ENCODE results near the gene SATB2. TPM values are rescaled to one million over a fixed set of nuclear protein-coding genes. Genes with fewer than 3 reads are reported as not detected.

SATB2 gene
- total and polyA plus RNA-seq, 9 donors = 0.92 to 6.3 (median 3.8) TPM

GRCh38 chr2:199444749-199445148 is 13.0 kb downstream of the SATB2 start:
- H3K4me1 ChIP-seq (ENCODE audit: insufficient read depth) = no peaks in the 10 kb centered on the region
- TF ChIP-seq POLR2A (IDR thresholded peaks at IDR 0.05) (no peak), CTCF (IDR thresholded peaks at IDR 0.05) (no peak), EP300 (IDR thresholded peaks at IDR 0.05) (no peak)
- intact Hi-C loops (cut with DNase I) = no loop called here
- no peaks in the 10 kb centered on the region for H3K27me3 ChIP-seq
- no peak overlapping the region for H3K4me3 ChIP-seq
- no peak for DNase-seq
- H3K9me3 ChIP-seq = no peaks in the 10 kb centered on the region
- H3K27ac ChIP-seq = no peak overlapping the region
- no peaks in the 10 kb centered on the region for H3K36me3 ChIP-seq
- 93 to 96% (median 94%) methylated on average over 4 of the region's 4 CpGs for WGBS, 3 donors

- TF ChIP-seq CTCF (IDR thresholded peaks at IDR 0.05) = no peak
- no peak for TF ChIP-seq POLR2A (IDR thresholded peaks at IDR 0.05)
- no peak for TF ChIP-seq EP300 (IDR thresholded peaks at IDR 0.05)
- Histone ChIP-seq H3K27ac (no peak overlapping the region), H3K36me3 (no peaks in the 10 kb centered on the region), H3K4me1 (ENCODE audit: insufficient read depth) (no peaks in the 10 kb centered on the region), H3K4me3 (no peak overlapping the region), H3K27me3 (no peaks in the 10 kb centered on the region), H3K9me3 (no peaks in the 10 kb centered on the region)
- intact Hi-C loops (cut with DNase I) = no loop called here
- DNase-seq = no peak
- WGBS, 3 donors = 34 to 72% (median 61%) methylated on average over 3 of the region's 3 CpGs
These were observed 14.1 kb downstream of the SATB2 start for GRCh38 chr2:199443589-199444130.

DNA sequence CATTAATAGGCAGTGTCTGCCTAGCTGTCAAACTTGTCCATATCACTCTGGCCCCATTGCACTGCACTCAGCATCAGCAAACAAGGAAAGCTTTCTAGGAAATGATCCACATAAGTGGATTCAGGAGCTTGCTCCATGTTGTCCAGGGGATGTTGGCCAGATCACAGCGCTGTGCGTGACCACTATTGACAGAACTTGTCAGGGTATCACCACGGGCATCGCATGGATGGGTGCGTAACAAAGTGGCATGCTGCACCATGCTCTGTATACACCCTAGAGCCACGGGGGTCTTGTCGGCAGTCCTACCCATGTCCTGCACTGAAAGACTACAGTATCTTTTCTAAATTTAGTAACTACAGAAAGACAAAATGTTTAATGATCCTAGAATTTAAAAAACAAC is 15.6 kb downstream of the SATB2 start:
- Histone ChIP-seq H3K4me1 (ENCODE audit: insufficient read depth) (no peaks in the 10 kb centered on the region), H3K4me3 (no peak overlapping the region), H3K27me3 (no peaks in the 10 kb centered on the region), H3K27ac (no peak overlapping the region), H3K9me3 (no peaks in the 10 kb centered on the region), H3K36me3 (no peaks in the 10 kb centered on the region)
- intact Hi-C loops (cut with DNase I) = no loop called here
- DNase-seq = no peak
- TF ChIP-seq CTCF (IDR thresholded peaks at IDR 0.05) = no peak
- no peak for TF ChIP-seq POLR2A (IDR thresholded peaks at IDR 0.05)
- no peak for TF ChIP-seq EP300 (IDR thresholded peaks at IDR 0.05)
- WGBS, 3 donors = 94 to 96% (median 94%) methylated on average over 7 of the region's 7 CpGs

DNA sequence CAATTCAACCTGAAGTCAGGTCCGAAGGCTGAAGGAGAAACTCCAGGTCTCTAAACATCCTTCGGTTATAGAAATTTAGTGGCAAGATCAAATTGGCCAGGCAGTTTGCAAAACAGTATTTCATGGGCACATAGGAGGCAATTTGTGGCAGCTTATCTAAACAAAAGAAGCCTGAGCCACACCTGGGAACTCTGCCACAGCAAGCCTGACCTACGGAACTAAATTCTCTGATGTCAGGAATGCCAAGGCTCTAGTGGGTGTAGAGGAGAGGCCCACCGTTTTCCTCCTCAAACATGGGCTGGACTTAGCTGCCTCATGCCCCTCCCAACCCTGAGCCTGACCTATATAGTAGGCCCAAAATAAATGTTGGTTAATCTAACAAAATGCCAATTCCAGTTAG is 16.0 kb downstream of the SATB2 start:
- WGBS, 3 donors = 82 to 91% (median 90%) methylated on average over 4 of the region's 4 CpGs
- no peaks in the 10 kb centered on the region for H3K36me3 ChIP-seq
- no peak for TF ChIP-seq CTCF (IDR thresholded peaks at IDR 0.05)
- no peak for TF ChIP-seq POLR2A (IDR thresholded peaks at IDR 0.05)
- no peak for TF ChIP-seq EP300 (IDR thresholded peaks at IDR 0.05)

More for the DNA sequence above, 16.0 kb downstream of the SATB2 start:
- Histone ChIP-seq H3K27me3 (no peaks in the 10 kb centered on the region), H3K27ac (no peak overlapping the region), H3K9me3 (no peaks in the 10 kb centered on the region), H3K4me3 (no peak overlapping the region), H3K4me1 (ENCODE audit: insufficient read depth) (no peaks in the 10 kb centered on the region)
- no peak for DNase-seq
- intact Hi-C loops (cut with DNase I) = no loop called here

Measured in ovary (tissue), 9 donors.